Sigmoid colon (tissue), 7 donors: ENCODE measurements around the gene EHHADH. TPM values are rescaled to one million over a fixed set of nuclear protein-coding genes. Genes with fewer than 3 reads are reported as not detected.

ENCODE experiments used
- DNase-seq: peaks from one replicate; pipeline ENCODE4 v3.0.0-alpha.2; 2019
- H3K27ac ChIP-seq, 4 donors: fragments of 200-600 bp; sonication (generic); one replicate each; pipeline ENCODE4 v1.5.1; 2016 to 2019; ENCODE audit warnings: mild to moderate bottlenecking in 1 of 4
- H3K27me3 ChIP-seq, 3 donors: fragments of 200-600 bp; sonication (generic); one replicate each; pipeline ENCODE4 v1.5.1; 2019; ENCODE audit warnings: mild to moderate bottlenecking in 1 of 3
- H3K36me3 ChIP-seq, 4 donors: fragments of 200-600 bp; sonication (generic); one replicate each; pipeline ENCODE4 v1.5.1; 2016 to 2019
- H3K4me1 ChIP-seq, 4 donors: fragments of 200-600 bp; sonication (generic); one replicate each; pipeline ENCODE4 v1.5.1; 2017 to 2019
- H3K4me3 ChIP-seq, 4 donors: fragments of 200-600 bp; sonication (generic); one replicate each; pipeline ENCODE4 v1.5.1; 2017 to 2019; ENCODE audit warnings: mild to moderate bottlenecking in 2 of 4, moderate library complexity in 1 of 4
- H3K9me3 ChIP-seq, 4 donors: fragments of 200-600 bp in 3 of 4; sonication (generic) in 3 of 4; one replicate each; pipeline versions ENCODE4 v1.5.1 to v1.6.1; 2013 to 2019
- CTCF ChIP-seq, 4 experiments: fragments of 450-650 bp in 3 of 4; fragments of 200-600 bp in 1 of 4; IDR thresholded peaks; one replicate each; pipeline ENCODE4 v1.5.1; 2016 to 2019; ENCODE audit warnings: antibody characterized with exemption in 4 of 4, mild to moderate bottlenecking in 3 of 4, moderate library complexity in 2 of 4
- EP300 ChIP-seq, 4 donors: sonication (generic); formaldehyde crosslinking; IDR thresholded peaks; one replicate each; pipeline ENCODE4 v1.6.1; 2017; ENCODE audit warnings: antibody characterized with exemption in 4 of 4
- POLR2A ChIP-seq, 2 donors: fragments of 450-650 bp; IDR thresholded peaks; one replicate each; pipeline ENCODE4 v1.6.1; 2016; ENCODE audit warnings: antibody characterized with exemption in 2 of 2, mild to moderate bottlenecking in 2 of 2, moderate library complexity in 2 of 2
- POLR2AphosphoS5 ChIP-seq, 4 donors: sonication (generic); formaldehyde crosslinking; IDR thresholded peaks; one replicate each; pipeline ENCODE4 v1.6.1; 2017; ENCODE audit warnings: antibody characterized with exemption in 4 of 4
- WGBS, 2 donors: extraction: QIAGEN DNeasy Blood & Tissue Kit; methylation state at CpG; one replicate each; pipeline ENCODE4 v1.1.7; 2013; 5-methylcytosine and 5-hydroxymethylcytosine counted together
- intact Hi-C: fragments of 100-400 bp; cut with DNase I; formaldehyde crosslinking; loops from one replicate; pipeline ENCODE4 v1.15.1; 2023
- polyA plus RNA-seq, 3 donors: library from polyadenylated mRNA; stranded (reverse); fragments of 200-250 nt; gene quantifications; one replicate each; pipeline ENCODE4 v1.2.3, GENCODE V29; 2013
- total RNA-seq, 4 donors: library from RNA; depleted of rRNA; stranded (reverse); fragments of >200 nt; gene quantifications; one replicate each; pipeline ENCODE4 v1.1.0, GENCODE V29; 2016
- donor health status: healthy with polysubstance abuse.
- donor health status: Bipolar disorder and iron deficiency.
- donor health status: healthy.

EHHADH gene
- total and polyA plus RNA-seq, 7 donors = 1.9 to 20.8 (median 7.5) TPM

GRCh38 chr3:185267193-185267592, 13.3 kb upstream of the EHHADH start:
- no peak overlapping the region for H3K27ac ChIP-seq
- TF ChIP-seq EP300 (IDR thresholded peaks at IDR 0.05) (no peak), CTCF (IDR thresholded peaks at IDR 0.05) (no peak), POLR2AphosphoS5 (IDR thresholded peaks at IDR 0.05) (no peak), POLR2A (IDR thresholded peaks at IDR 0.05) (no peak)
- H3K27me3 ChIP-seq = peaks cover 0 to 32% (median 0%) of the 10 kb centered on the region in 3 donors
- no peak for DNase-seq
- intact Hi-C loops = no loop called here
- no peak overlapping the region for H3K4me3 ChIP-seq
- 40 to 75% methylated on average over 3 of the region's 3 CpGs for WGBS, 2 donors
- no peaks in the 10 kb centered on the region for H3K4me1 ChIP-seq
- no peaks in the 10 kb centered on the region for H3K36me3 ChIP-seq
- H3K9me3 ChIP-seq = no peaks in the 10 kb centered on the region

GRCh38 chr3:185264849-185265553, 11.2 kb upstream of the EHHADH start:
- 96 to 97% methylated on average over 25 of the region's 25 CpGs for WGBS, 2 donors
- intact Hi-C loops = no loop called here

GRCh38 chr3:185263423-185263822, 9.6 kb upstream of the EHHADH start:
- H3K27ac ChIP-seq = no peak overlapping the region
- WGBS, 2 donors = 93% methylated on average over 4 of the region's 4 CpGs
- intact Hi-C loops = no loop called here
- peaks cover 0 to under 1% (median 0%) of the 10 kb centered on the region in 3 donors for H3K27me3 ChIP-seq
- no peak overlapping the region for H3K4me3 ChIP-seq
- no peaks in the 10 kb centered on the region for H3K9me3 ChIP-seq
- H3K4me1 ChIP-seq = no peaks in the 10 kb centered on the region
- DNase-seq = no peak
- TF ChIP-seq EP300 (IDR thresholded peaks at IDR 0.05) (no peak), POLR2AphosphoS5 (IDR thresholded peaks at IDR 0.05) (no peak), CTCF (IDR thresholded peaks at IDR 0.05) (no peak), POLR2A (IDR thresholded peaks at IDR 0.05) (no peak)
- no peaks in the 10 kb centered on the region for H3K36me3 ChIP-seq

More at GRCh38 chr3:185264849-185265553, 11.2 kb upstream of the EHHADH start:
- Histone ChIP-seq H3K4me3 (no peak overlapping the region), H3K36me3 (no peaks in the 10 kb centered on the region), H3K9me3 (no peaks in the 10 kb centered on the region), H3K27ac (no peak overlapping the region), H3K4me1 (no peaks in the 10 kb centered on the region), H3K27me3 (peaks cover 0 to 14% (median 0%) of the 10 kb centered on the region in 3 donors)
- DNase-seq = no peak
- TF ChIP-seq EP300 (IDR thresholded peaks at IDR 0.05) (no peak), CTCF (IDR thresholded peaks at IDR 0.05) (no peak), POLR2A (IDR thresholded peaks at IDR 0.05) (no peak), POLR2AphosphoS5 (IDR thresholded peaks at IDR 0.05) (no peak)

GRCh38 chr3:185257334-185257733, 3.5 kb upstream of the EHHADH start:
- H3K27me3 ChIP-seq = no peaks in the 10 kb centered on the region
- intact Hi-C loops = no loop called here
- 97 to 99% methylated on average over 1 of the region's 1 CpG for WGBS, 2 donors

More at GRCh38 chr3:185257334-185257733, 3.5 kb upstream of the EHHADH start:
- DNase-seq = no peak
- TF ChIP-seq CTCF (IDR thresholded peaks at IDR 0.05) (no peak), POLR2A (IDR thresholded peaks at IDR 0.05) (no peak), POLR2AphosphoS5 (IDR thresholded peaks at IDR 0.05) (no peak), EP300 (IDR thresholded peaks at IDR 0.05) (no peak)
- Histone ChIP-seq H3K4me1 (peaks cover 0 to 6% (median 0%) of the 10 kb centered on the region in 4 donors), H3K36me3 (no peaks in the 10 kb centered on the region), H3K27ac (no peak overlapping the region), H3K9me3 (no peaks in the 10 kb centered on the region), H3K4me3 (no peak overlapping the region)
